ENCODE data around the gene REEP1.

- no peak for TF ChIP-seq POLR2A (IDR thresholded peaks at IDR 0.05; ENCODE audit: low read depth, low read length)
- no peak for TF ChIP-seq POLR2AphosphoS5 (IDR thresholded peaks at IDR 0.05; ENCODE audit: low read depth, low read length)
- TF ChIP-seq TAF1 (IDR thresholded peaks at IDR 0.05; ENCODE audit: low read depth, low read length) = no peak
- no peak for TF ChIP-seq SPI1 (IDR thresholded peaks at IDR 0.05; ENCODE audit: low read depth, low read length)
These were observed 135.6 kb downstream of the REEP1 start for GRCh38 chr2:86201671-86202335.
